Stimulated activated CD4-positive, alpha-beta T cell treated with anti-CD3 and anti-CD28 coated beads, Interleukin-1b, Interleukin-23, amount 100 ng/mL, for 4 hours (primary cell): Measurements from ENCODE around the gene IER3.

ENCODE experiments used
- DNase-seq, 2 donors: peaks; one replicate each; pipeline ENCODE4 v3.0.0-alpha.2; 2020; ENCODE audit warnings: low read depth in 2 of 2

The IER3 gene

GRCh38 chr6:30744054-30744805 lies at the start of gene IER3:
TSS of gene IER3 (minus strand) at chr6:30744547. CDS start at chr6:30744518, 29 bp downstream.
- DNase-seq: peak; percentile 85 to 92

GRCh38 chr6:30793521-30794194 lies 49.3 kb upstream of the IER3 start:
- DNase-seq: no peak

- DNase-seq: no peak
Observed at GRCh38 chr6:30792786-30793185, 48.4 kb upstream of the IER3 start.

- DNase-seq: no peak
Observed at GRCh38 chr6:30790724-30791383, 46.5 kb upstream of the IER3 start.

- no peak for DNase-seq
Observed at GRCh38 chr6:30789606-30790005, 45.3 kb upstream of the IER3 start.

- no peak for DNase-seq
Observed at GRCh38 chr6:30787954-30788353, 43.6 kb upstream of the IER3 start.

- no peak for DNase-seq
Observed at GRCh38 chr6:30782425-30783014, 38.2 kb upstream of the IER3 start.

- no peak for DNase-seq
Observed at GRCh38 chr6:30781743-30782424, 37.5 kb upstream of the IER3 start.

- DNase-seq: no peak
Observed at GRCh38 chr6:30781395-30781742, 37.0 kb upstream of the IER3 start.

GRCh38 chr6:30780642-30780920 lies 36.2 kb upstream of the IER3 start:
- no peak for DNase-seq

- DNase-seq: no peak
Observed at GRCh38 chr6:30779850-30780641, 35.7 kb upstream of the IER3 start.

GRCh38 chr6:30778001-30778635 lies 33.8 kb upstream of the IER3 start:
- no peak for DNase-seq

GRCh38 chr6:30777155-30777485 lies 32.8 kb upstream of the IER3 start:
- no peak for DNase-seq

GRCh38 chr6:30776390-30777154 lies 32.2 kb upstream of the IER3 start:
- DNase-seq: no peak

GRCh38 chr6:30775104-30775503 lies 30.8 kb upstream of the IER3 start:
- DNase-seq: no peak

- no peak for DNase-seq
Observed at GRCh38 chr6:30774701-30775100, 30.4 kb upstream of the IER3 start.

GRCh38 chr6:30770592-30770991 lies 26.2 kb upstream of the IER3 start:
- no peak for DNase-seq

- DNase-seq: no peak
Observed at GRCh38 chr6:30769853-30770524, 25.6 kb upstream of the IER3 start.

GRCh38 chr6:30769088-30769852 lies 24.9 kb upstream of the IER3 start:
- peak; percentile 73 to 77 for DNase-seq
